H9 (cell line): ENCODE measurements around the gene TTC12. TPM values are rescaled to one million over a fixed set of nuclear protein-coding genes. Genes with fewer than 3 reads are reported as not detected.

Experiments used
- DNase-seq: peaks from one replicate; pipeline ENCODE4 v3.0.0-alpha.2; 2017
- H2AFZ ChIP-seq: one replicate; pipeline ENCODE4 v1.6.1; 2013; ENCODE audit warnings: mild to moderate bottlenecking, low read length, control low read depth, moderate library complexity
- H2AK5ac ChIP-seq: 2 replicates; pipeline ENCODE4 v1.6.1; 2013; ENCODE audit warnings: low read length, control low read depth, mixed read lengths; ENCODE audit not compliant: insufficient read length
- H2BK120ac ChIP-seq: one replicate; pipeline ENCODE4 v1.6.1; 2013; ENCODE audit warnings: low read depth, mild to moderate bottlenecking, low read length, control low read depth, inconsistent platforms; ENCODE audit not compliant: poor library complexity, severe bottlenecking
- H2BK12ac ChIP-seq: 2 replicates; pipeline ENCODE4 v1.6.1; 2013; ENCODE audit warnings: low read length, control low read depth, mixed read lengths, low read depth; ENCODE audit not compliant: insufficient read length
- H2BK15ac ChIP-seq: 2 replicates; pipeline ENCODE4 v1.6.1; 2013; ENCODE audit warnings: low read depth, low read length, control low read depth
- H2BK20ac ChIP-seq: one replicate; pipeline ENCODE4 v1.6.1; 2013; ENCODE audit warnings: low read depth, mild to moderate bottlenecking, low read length, control low read depth, inconsistent platforms; ENCODE audit not compliant: poor library complexity, severe bottlenecking
- H2BK5ac ChIP-seq: 2 replicates; pipeline ENCODE4 v1.6.1; 2013; ENCODE audit warnings: low read length, control low read depth, mixed read lengths; ENCODE audit not compliant: insufficient read length
- H3K14ac ChIP-seq: 2 replicates; pipeline ENCODE4 v1.6.1; 2013; ENCODE audit warnings: low read length, control low read depth; ENCODE audit not compliant: insufficient read depth
- H3K18ac ChIP-seq: 2 replicates; pipeline ENCODE4 v1.6.1; 2013; ENCODE audit warnings: low read depth, mild to moderate bottlenecking, mixed read lengths, low read length, control low read depth; ENCODE audit not compliant: insufficient read length
- H3K23ac ChIP-seq: 2 replicates; pipeline ENCODE4 v1.6.1; 2013; ENCODE audit warnings: low read length, control low read depth, mixed read lengths, low read depth; ENCODE audit not compliant: insufficient read length
- H3K23me2 ChIP-seq: 2 replicates; pipeline ENCODE4 v1.6.1; 2013; ENCODE audit warnings: low read depth, mild to moderate bottlenecking, mixed read lengths, low read length, control low read depth; ENCODE audit not compliant: insufficient read length, poor library complexity, severe bottlenecking
- H3K27ac ChIP-seq: 2 replicates; pipeline ENCODE4 v1.5.1; 2013; ENCODE audit warnings: low read length, control low read depth, mixed read lengths, low read depth; ENCODE audit not compliant: insufficient read length
- H3K27me3 ChIP-seq: 2 replicates; pipeline ENCODE4 v1.6.1; 2013; ENCODE audit warnings: low read length, control low read depth, inconsistent platforms; ENCODE audit not compliant: insufficient read depth
- H3K4ac ChIP-seq: 2 replicates; pipeline ENCODE4 v1.6.1; 2013; ENCODE audit warnings: low read depth, mild to moderate bottlenecking, control low read depth, inconsistent platforms, low read length, moderate library complexity
- H3K4me1 ChIP-seq: 2 replicates; pipeline ENCODE4 v1.6.1; 2013; ENCODE audit warnings: low read length, control low read depth, inconsistent platforms; ENCODE audit not compliant: insufficient read depth
- H3K4me2 ChIP-seq: 2 replicates; pipeline ENCODE4 v1.6.1; 2013; ENCODE audit warnings: low read length, control low read depth, mixed read lengths; ENCODE audit not compliant: insufficient read length, insufficient read depth
- H3K56ac ChIP-seq: 2 replicates; pipeline ENCODE4 v1.6.1; 2013; ENCODE audit warnings: low read depth, mild to moderate bottlenecking, mixed read lengths, low read length, control low read depth; ENCODE audit not compliant: insufficient read length
- H3K79me1 ChIP-seq: 2 replicates; pipeline ENCODE4 v1.6.1; 2013; ENCODE audit warnings: low read depth, mild to moderate bottlenecking, moderate library complexity, low read length, control low read depth, inconsistent platforms; ENCODE audit not compliant: insufficient read depth, poor library complexity, severe bottlenecking
- H3K79me2 ChIP-seq: 2 replicates; pipeline ENCODE4 v1.6.1; 2013; ENCODE audit warnings: low read length, control low read depth, inconsistent platforms; ENCODE audit not compliant: insufficient read depth
- H3K9ac ChIP-seq: 2 replicates; pipeline ENCODE4 v1.6.1; 2013; ENCODE audit warnings: low read length, control low read depth, mixed read lengths; ENCODE audit not compliant: insufficient read length; ENCODE audit errors: extremely low read depth
- H3K9me3 ChIP-seq: one replicate; pipeline ENCODE4 v1.6.1; 2013; ENCODE audit warnings: low read depth, low read length, inconsistent platforms; ENCODE audit not compliant: control insufficient read depth
- H3T11ph ChIP-seq: one replicate; pipeline ENCODE4 v1.6.1; 2013; ENCODE audit warnings: mild to moderate bottlenecking, low read length, control low read depth, inconsistent platforms
- H4K20me1 ChIP-seq: one replicate; pipeline ENCODE4 v1.6.1; 2013; ENCODE audit not compliant: control insufficient read depth, insufficient read length, insufficient read depth
- H4K5ac ChIP-seq: 2 replicates; pipeline ENCODE4 v1.6.1; 2013; ENCODE audit warnings: low read depth, mild to moderate bottlenecking, mixed read lengths, low read length, control low read depth; ENCODE audit not compliant: insufficient read length
- H4K8ac ChIP-seq: replicated peaks from 2 replicates; pipeline ENCODE4 v1.6.1; 2013; ENCODE audit warnings: low read length, control low read depth, mixed read lengths, low read depth; ENCODE audit not compliant: insufficient read length
- H4K91ac ChIP-seq: 2 replicates; pipeline ENCODE4 v1.6.1; 2013; ENCODE audit warnings: low read depth, mild to moderate bottlenecking, moderate library complexity, mixed read lengths, low read length, control low read depth; ENCODE audit not compliant: insufficient read length
- H3K27ac Mint-ChIP-seq, 3 experiments: 2 replicates in 2 of 3; 3 replicates in 1 of 3; pipeline ENCODE4 v1.8.0; 2020 to 2021; ENCODE audit warnings: mixed read lengths in 3 of 3, mild to moderate bottlenecking in 1 of 3, moderate library complexity in 1 of 3
- H3K27me3 Mint-ChIP-seq: 2 replicates; pipeline ENCODE4 v1.8.0; 2021; ENCODE audit warnings: low read depth, mild to moderate bottlenecking, moderate library complexity, mixed read lengths
- H3K36me3 Mint-ChIP-seq, 3 experiments: 2 replicates in 2 of 3; 3 replicates in 1 of 3; pipeline ENCODE4 v1.8.0; 2020 to 2021; ENCODE audit warnings: low read depth in 3 of 3, mixed read lengths in 3 of 3; ENCODE audit not compliant: insufficient read depth in 1 of 3
- H3K4me1 Mint-ChIP-seq, 2 experiments: 2 replicates each; pipeline ENCODE4 v1.8.0; 2020; ENCODE audit warnings: mixed read lengths in 2 of 2
- H3K4me3 Mint-ChIP-seq, 2 experiments: 2 replicates in 1 of 2; 3 replicates in 1 of 2; pipeline ENCODE4 v1.8.0; 2020 to 2021; ENCODE audit warnings: mild to moderate bottlenecking in 2 of 2, mixed read lengths in 2 of 2, moderate library complexity in 1 of 2
- H3K9me3 Mint-ChIP-seq, 2 experiments: 2 replicates in 1 of 2; 3 replicates in 1 of 2; pipeline ENCODE4 v1.8.0; 2020; ENCODE audit warnings: mild to moderate bottlenecking in 2 of 2, mixed read lengths in 2 of 2, moderate library complexity in 1 of 2
- CTCF ChIP-seq: fragments of 200-600 bp; sonication (generic); conservative IDR thresholded peaks from 3 replicates; pipeline ENCODE4 v1.8.0; 2021; ENCODE audit warnings: antibody characterized with exemption, mild to moderate bottlenecking
- total RNA-seq: library from RNA; stranded (reverse); gene quantifications from 2 replicates; pipeline ENCODE4 v1.2.1, GENCODE V29; 2021

The TTC12 gene
- total RNA-seq, 1 experiment from 2014 or later = 8.3 TPM

GRCh38 chr11:113304916-113305315 lies 9.5 kb upstream of the TTC12 start:
- Histone ChIP-seq H2BK12ac (no peak overlapping the region), H3K23me2 (no peaks in the 10 kb centered on the region), H2BK15ac (no peak overlapping the region), H3K23ac (no peak overlapping the region), H3K27me3 (no peaks in the 10 kb centered on the region), H4K20me1 (no peaks in the 10 kb centered on the region), H3K4me2 (no peak overlapping the region), H3K9me3 (no peaks in the 10 kb centered on the region), H3K9ac (no peak overlapping the region), H4K8ac (no peak overlapping the region), H2AFZ (no peak overlapping the region), H4K91ac (no peak overlapping the region), H3T11ph (no peak overlapping the region), H2BK20ac (no peak overlapping the region), H3K4ac (no peak overlapping the region), H2AK5ac (no peak overlapping the region), H3K4me1 (no peaks in the 10 kb centered on the region), H2BK120ac (no peak overlapping the region), H3K79me2 (no peaks in the 10 kb centered on the region), H4K5ac (no peak overlapping the region), H3K79me1 (no peaks in the 10 kb centered on the region), H3K56ac (no peak overlapping the region), H3K14ac (no peak overlapping the region), H3K27ac (no peak overlapping the region), H3K18ac (no peak overlapping the region), H2BK5ac (no peak overlapping the region)
- no peak overlapping the region for H3K27ac Mint-ChIP-seq
- no peaks in the 10 kb centered on the region for H3K9me3 Mint-ChIP-seq
- no peak for TF ChIP-seq CTCF
- no peak for DNase-seq
- no peaks in the 10 kb centered on the region for H3K4me1 Mint-ChIP-seq
- H3K4me3 Mint-ChIP-seq = no peak overlapping the region
- peaks cover 12% of the 10 kb centered on the region for H3K27me3 Mint-ChIP-seq
- no peaks in the 10 kb centered on the region for H3K36me3 Mint-ChIP-seq
